Measurements from ENCODE around the gene FKBP5.

The FKBP5 gene

GRCh38 chr6:35665573-35665972 lies 23.1 kb downstream of the FKBP5 start:
- no peak for DNase-seq

- DNase-seq, result no peak
These were observed 23.8 kb downstream of the FKBP5 start for GRCh38 chr6:35664945-35665344.

- no peak for DNase-seq
These were observed 25.1 kb downstream of the FKBP5 start for GRCh38 chr6:35663447-35664235.

- DNase-seq, result peak in 5 of 56 donors; percentile 1 to 20 (median 6)
These were observed 25.7 kb downstream of the FKBP5 start for GRCh38 chr6:35662999-35663398.

GRCh38 chr6:35654883-35655282 lies 33.8 kb downstream of the FKBP5 start:
- DNase-seq, result no peak

- no peak for DNase-seq
These were observed 37.5 kb downstream of the FKBP5 start for GRCh38 chr6:35651244-35651643.

GRCh38 chr6:35650015-35650414 lies 38.7 kb downstream of the FKBP5 start:
- peak in 1 of 56 donors; percentile 3 for DNase-seq

- no peak for DNase-seq
These were observed 40.5 kb downstream of the FKBP5 start for GRCh38 chr6:35648203-35648602.

GRCh38 chr6:35647400-35647799 lies 41.3 kb downstream of the FKBP5 start:
- no peak for DNase-seq

- DNase-seq, result no peak
These were observed 45.6 kb downstream of the FKBP5 start for GRCh38 chr6:35643162-35643535.

GRCh38 chr6:35642471-35643161 lies 46.1 kb downstream of the FKBP5 start:
- no peak for DNase-seq

- no peak for DNase-seq
These were observed 48.6 kb downstream of the FKBP5 start for GRCh38 chr6:35640017-35640664.

- DNase-seq, result no peak
These were observed 50.0 kb downstream of the FKBP5 start for GRCh38 chr6:35638679-35639078.

- DNase-seq, result no peak
These were observed 50.8 kb downstream of the FKBP5 start for GRCh38 chr6:35637911-35638310.

- DNase-seq, result no peak
These were observed 52.8 kb downstream of the FKBP5 start for GRCh38 chr6:35635601-35636597.

- no peak for DNase-seq
These were observed 54.4 kb downstream of the FKBP5 start for GRCh38 chr6:35634316-35634715.

- no peak for DNase-seq
These were observed 55.1 kb downstream of the FKBP5 start for GRCh38 chr6:35633579-35634089.

- no peak for DNase-seq
These were observed 58.8 kb downstream of the FKBP5 start for GRCh38 chr6:35629876-35630378.

- DNase-seq, result no peak
These were observed 62.3 kb downstream of the FKBP5 start for GRCh38 chr6:35626401-35626800.

GRCh38 chr6:35624341-35625070 lies 64.2 kb downstream of the FKBP5 start:
- DNase-seq, result no peak
